Epithelial cell of prostate (primary cell): ENCODE results near the gene YEATS4.
A peak's percentile ranks its signal among the peaks of the same experiment; 100 is the strongest.

Experiments used
- DNase-seq: peaks from one replicate; pipeline ENCODE4 v3.0.0-alpha.2; 2011; ENCODE audit warnings: low read depth, low spot score
- H3K27ac ChIP-seq: fragments of 450-650 bp; 2 replicates; pipeline ENCODE4 v1.5.1; 2017; ENCODE audit warnings: mild to moderate bottlenecking

Gene YEATS4

GRCh38 chr12:69339999-69340398, 19.5 kb upstream of the YEATS4 start:
- H3K27ac ChIP-seq, result no peak overlapping the region
- DNase-seq, result no peak

- no peak for DNase-seq
- H3K27ac ChIP-seq, result no peak overlapping the region
Observed at GRCh38 chr12:69341328-69341727, 18.2 kb upstream of the YEATS4 start.

GRCh38 chr12:69342421-69342820, 17.1 kb upstream of the YEATS4 start:
- H3K27ac ChIP-seq, result no peak overlapping the region
- DNase-seq, result no peak

GRCh38 chr12:69343357-69343756, 16.2 kb upstream of the YEATS4 start:
- DNase-seq, result no peak
- H3K27ac ChIP-seq, result no peak overlapping the region

- H3K27ac ChIP-seq, result no peak overlapping the region
- no peak for DNase-seq
Observed at GRCh38 chr12:69343885-69344612, 15.5 kb upstream of the YEATS4 start.

- no peak overlapping the region for H3K27ac ChIP-seq
- DNase-seq, result no peak
Observed at GRCh38 chr12:69345077-69345476, 14.5 kb upstream of the YEATS4 start.

- no peak for DNase-seq
- no peak overlapping the region for H3K27ac ChIP-seq
Observed at GRCh38 chr12:69345742-69346141, 13.8 kb upstream of the YEATS4 start.

GRCh38 chr12:69348162-69348938, 11.2 kb upstream of the YEATS4 start, which contains the start of gene LYZ:
TSS of gene LYZ (plus strand) at chr12:69348381. CDS start at chr12:69348409, 28 bp downstream.
- no peak within 1 kb of the TSS for H3K27ac ChIP-seq

GRCh38 chr12:69350002-69350626, 9.4 kb upstream of the YEATS4 start:
- no peak for DNase-seq
- no peak overlapping the region for H3K27ac ChIP-seq

More at GRCh38 chr12:69348162-69348938, 11.2 kb upstream of the YEATS4 start, which contains the start of gene LYZ:
- DNase-seq, result no peak

- no peak overlapping the region for H3K27ac ChIP-seq
- DNase-seq, result no peak
Observed at GRCh38 chr12:69350777-69351176, 8.8 kb upstream of the YEATS4 start.

GRCh38 chr12:69351462-69352236, 7.9 kb upstream of the YEATS4 start:
- H3K27ac ChIP-seq, result no peak overlapping the region
- no peak for DNase-seq

- no peak for DNase-seq
- no peak overlapping the region for H3K27ac ChIP-seq
Observed at GRCh38 chr12:69352904-69353303, 6.6 kb upstream of the YEATS4 start.

- no peak for DNase-seq
- H3K27ac ChIP-seq, result no peak overlapping the region
Observed at GRCh38 chr12:69354172-69354555, 5.4 kb upstream of the YEATS4 start.

GRCh38 chr12:69354556-69355187, 4.9 kb upstream of the YEATS4 start:
- no peak for DNase-seq
- H3K27ac ChIP-seq, result no peak overlapping the region

- H3K27ac ChIP-seq, result no peak overlapping the region
- no peak for DNase-seq
Observed at GRCh38 chr12:69355363-69356028, 4.0 kb upstream of the YEATS4 start.

- H3K27ac ChIP-seq, result peak overlapping the region; percentile 64
Observed at GRCh38 chr12:69360348-69360672, 767 bp downstream of the YEATS4 start.

GRCh38 chr12:69366796-69367195, 7.3 kb downstream of the YEATS4 start:
- H3K27ac ChIP-seq, result no peak overlapping the region
- DNase-seq, result no peak

More at GRCh38 chr12:69360348-69360672, 767 bp downstream of the YEATS4 start:
- no peak for DNase-seq

- DNase-seq, result no peak
- no peak overlapping the region for H3K27ac ChIP-seq
Observed at GRCh38 chr12:69368171-69368570, 8.6 kb downstream of the YEATS4 start.

- no peak overlapping the region for H3K27ac ChIP-seq
Observed at GRCh38 chr12:69383074-69383473, 23.5 kb downstream of the YEATS4 start.

More at GRCh38 chr12:69383074-69383473, 23.5 kb downstream of the YEATS4 start:
- no peak for DNase-seq
